Measurements from ENCODE around the gene FGF21.

DNA sequence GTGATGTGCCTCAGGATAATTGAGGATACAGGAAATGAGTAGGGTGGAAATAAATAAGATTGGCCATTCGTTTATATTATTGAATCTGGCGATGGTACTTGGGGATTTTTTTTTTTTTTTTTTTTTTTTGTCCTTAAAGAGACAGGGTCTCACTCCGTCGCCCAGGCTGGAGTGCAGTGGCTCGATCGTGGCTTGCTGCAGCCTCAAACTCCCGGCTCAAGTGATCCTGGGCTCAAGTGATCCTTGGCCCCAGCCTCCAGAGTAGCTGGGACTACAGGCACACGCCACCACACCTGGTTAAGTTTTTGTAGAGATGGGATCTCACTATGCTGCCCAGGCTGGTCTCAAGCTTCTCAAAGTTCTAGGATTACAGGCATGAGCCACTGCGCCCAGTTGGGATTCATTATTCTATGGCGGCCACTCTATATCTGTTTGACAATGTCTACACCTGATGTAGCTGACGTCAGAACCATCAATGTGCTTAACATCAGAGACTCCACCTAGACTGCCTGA, 33.1 kb upstream of the FGF21 start:
- TF ChIP-seq, protein P1, sequence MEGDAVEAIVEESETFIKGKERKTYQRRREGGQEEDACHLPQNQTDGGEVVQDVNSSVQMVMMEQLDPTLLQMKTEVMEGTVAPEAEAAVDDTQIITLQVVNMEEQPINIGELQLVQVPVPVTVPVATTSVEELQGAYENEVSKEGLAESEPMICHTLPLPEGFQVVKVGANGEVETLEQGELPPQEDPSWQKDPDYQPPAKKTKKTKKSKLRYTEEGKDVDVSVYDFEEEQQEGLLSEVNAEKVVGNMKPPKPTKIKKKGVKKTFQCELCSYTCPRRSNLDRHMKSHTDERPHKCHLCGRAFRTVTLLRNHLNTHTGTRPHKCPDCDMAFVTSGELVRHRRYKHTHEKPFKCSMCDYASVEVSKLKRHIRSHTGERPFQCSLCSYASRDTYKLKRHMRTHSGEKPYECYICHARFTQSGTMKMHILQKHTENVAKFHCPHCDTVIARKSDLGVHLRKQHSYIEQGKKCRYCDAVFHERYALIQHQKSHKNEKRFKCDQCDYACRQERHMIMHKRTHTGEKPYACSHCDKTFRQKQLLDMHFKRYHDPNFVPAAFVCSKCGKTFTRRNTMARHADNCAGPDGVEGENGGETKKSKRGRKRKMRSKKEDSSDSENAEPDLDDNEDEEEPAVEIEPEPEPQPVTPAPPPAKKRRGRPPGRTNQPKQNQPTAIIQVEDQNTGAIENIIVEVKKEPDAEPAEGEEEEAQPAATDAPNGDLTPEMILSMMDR (IDR thresholded peaks at IDR 0.05): no peak
- TF ChIP-seq EP300 (IDR thresholded peaks at IDR 0.05) (no peak), POLR2A (IDR thresholded peaks at IDR 0.05; ENCODE audit: low read depth) (no peak)

Measured in esophagus muscularis mucosa (tissue), 4 donors.